Right ventricle myocardium inferior (tissue), 1 donor: ENCODE results near the gene ABCA13. TPM values are rescaled to one million over a fixed set of nuclear protein-coding genes. Genes with fewer than 3 reads are reported as not detected.

Experiments used
- ATAC-seq: fragments of 200-7000 bp; cut with Tn5 transposase; one replicate; pipeline ENCODE4 v1.9.1; 2020; ENCODE audit warnings: mild to moderate bottlenecking, moderate library complexity
- DNase-seq: peaks from one replicate; pipeline ENCODE4 v3.0.0; 2021; ENCODE audit errors: missing footprints
- intact Hi-C: fragments of 100-400 bp; cut with DNase I; formaldehyde crosslinking; loops from one replicate; pipeline ENCODE4 v1.11.0; 2022
- total RNA-seq: library from RNA; stranded (reverse); fragmentation: NEBNext Ultra II Directional; extraction: Animal tissue kit (Norgen Biotek cat#: 25700); gene quantifications from one replicate; pipeline ENCODE4 v1.2.1, GENCODE V29; 2021
- donor health status: DM: no; HTN: yes; CAD: no; lungs with severe emphysema.

The ABCA13 gene
- total RNA-seq, 1 donor from 2014 or later = not detected

- intact Hi-C loops = no loop called here
- no peak for ATAC-seq
- no peak for DNase-seq
Measured at GRCh38 chr7:48441848-48442492, 270.7 kb downstream of the ABCA13 start.

DNA sequence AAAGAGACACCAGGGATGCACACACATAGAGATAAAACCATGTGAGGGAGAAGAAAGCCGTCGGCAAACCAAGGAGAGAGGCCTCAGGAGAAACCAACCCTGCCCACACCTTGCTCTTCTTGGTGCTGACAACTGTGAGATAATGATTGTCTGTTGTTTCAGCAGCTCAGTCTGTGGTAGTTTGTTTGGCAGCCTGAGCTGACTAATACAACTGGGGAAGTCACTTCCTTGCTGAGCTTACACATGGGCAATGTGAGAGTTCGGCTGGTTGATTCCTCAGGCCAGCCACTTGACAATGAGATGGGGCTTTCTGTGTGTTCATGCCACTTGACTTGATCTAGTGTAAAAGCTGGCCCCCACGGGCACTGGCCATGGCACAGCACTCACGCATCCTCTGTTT lies 271.8 kb downstream of the ABCA13 start:
- ATAC-seq (no peak), DNase-seq (no peak)
- intact Hi-C loops = no loop called here

GRCh38 chr7:48446721-48447120 lies 275.5 kb downstream of the ABCA13 start:
- ATAC-seq = no peak
- intact Hi-C loops = no loop called here
- no peak for DNase-seq

GRCh38 chr7:48452218-48452617 lies 281.0 kb downstream of the ABCA13 start:
- no peak for ATAC-seq

GRCh38 chr7:48454750-48455192 lies 283.5 kb downstream of the ABCA13 start:
- intact Hi-C loops = no loop called here

More at GRCh38 chr7:48452218-48452617, 281.0 kb downstream of the ABCA13 start:
- no peak for DNase-seq
- intact Hi-C loops = no loop called here

DNA sequence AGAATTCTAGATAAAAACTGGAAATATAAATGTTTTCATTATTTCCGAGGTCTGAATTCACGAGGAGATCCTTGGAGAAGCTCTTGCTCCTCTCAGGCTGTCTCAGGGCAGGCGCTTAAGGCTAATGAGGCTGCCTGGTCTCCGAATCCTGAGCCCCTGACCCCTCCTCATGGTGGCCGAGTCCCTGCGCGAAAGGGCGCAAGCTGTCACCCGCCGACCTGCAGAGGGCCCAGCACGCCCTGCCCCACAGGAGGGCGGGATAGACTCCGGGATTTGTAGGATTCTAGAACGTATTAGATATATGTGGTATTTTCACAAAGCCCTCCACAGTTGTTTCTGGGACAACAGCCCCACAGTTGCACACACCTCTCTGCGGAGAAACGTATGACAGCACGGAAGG lies 284.1 kb downstream of the ABCA13 start:
- ATAC-seq (no peak), DNase-seq (no peak)
- intact Hi-C loops = no loop called here

More at GRCh38 chr7:48454750-48455192, 283.5 kb downstream of the ABCA13 start:
- no peak for DNase-seq
- ATAC-seq = peak; percentile 63

DNA sequence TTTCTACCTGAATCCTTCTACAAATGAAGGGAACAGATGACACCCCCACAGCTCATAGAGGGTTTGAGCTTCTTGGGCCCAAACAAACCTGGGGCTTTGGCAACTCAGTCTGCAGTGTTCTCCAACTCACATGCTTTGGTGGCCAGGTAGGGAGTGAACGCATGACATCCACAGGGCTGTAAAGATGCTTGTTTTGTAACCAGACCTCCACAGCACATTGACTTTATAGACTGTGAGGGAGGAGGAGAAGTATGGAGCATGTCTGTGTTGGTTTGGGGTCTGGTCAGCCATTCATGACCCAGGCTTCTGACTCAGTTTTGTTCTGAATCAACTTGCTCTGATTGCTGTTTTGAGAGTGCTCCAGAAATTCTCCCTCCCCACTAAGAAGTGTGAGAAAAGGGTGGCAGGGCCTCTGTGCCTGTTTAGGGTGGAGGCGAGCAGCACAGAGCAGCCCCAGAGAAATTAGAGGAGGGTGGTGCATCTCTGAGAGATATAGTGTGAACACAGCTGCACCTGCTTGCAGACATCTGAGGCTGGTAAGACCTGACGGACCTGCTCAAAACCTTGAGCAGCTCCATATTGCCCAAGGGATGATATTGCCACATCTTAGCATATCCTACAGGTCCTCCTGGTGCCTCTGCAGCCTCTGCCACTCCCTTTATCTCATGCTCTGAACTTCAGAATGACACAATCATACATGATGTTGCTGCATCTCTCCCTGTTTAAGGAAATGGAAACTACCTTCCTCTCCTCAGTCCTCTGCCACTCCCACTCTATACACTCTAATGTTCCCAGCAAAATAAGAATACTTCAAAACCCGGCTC lies 287.7 kb downstream of the ABCA13 start:
- DNase-seq (no peak), ATAC-seq (no peak)
- intact Hi-C loops = no loop called here

DNA sequence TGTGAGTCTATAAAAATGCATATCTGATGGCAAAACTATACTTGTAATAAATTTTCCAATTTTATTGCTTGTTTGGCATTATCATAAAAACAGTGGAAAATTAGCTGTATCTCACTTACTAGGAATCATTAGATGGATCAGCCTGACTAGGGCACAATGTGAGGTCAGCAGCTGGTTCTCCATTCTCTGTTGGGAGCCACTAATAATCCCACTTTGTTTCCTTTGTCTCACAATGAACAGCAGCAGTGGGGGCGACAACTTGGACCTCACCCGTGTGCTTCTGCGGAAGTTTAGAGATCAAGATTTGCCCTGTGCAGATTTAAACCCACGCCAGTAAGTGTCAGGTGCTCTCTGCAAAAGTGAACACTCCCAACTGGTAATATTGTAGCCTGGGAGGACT lies 295.5 kb downstream of the ABCA13 start:
- ATAC-seq (no peak), DNase-seq (no peak)
- intact Hi-C loops = no loop called here

DNA sequence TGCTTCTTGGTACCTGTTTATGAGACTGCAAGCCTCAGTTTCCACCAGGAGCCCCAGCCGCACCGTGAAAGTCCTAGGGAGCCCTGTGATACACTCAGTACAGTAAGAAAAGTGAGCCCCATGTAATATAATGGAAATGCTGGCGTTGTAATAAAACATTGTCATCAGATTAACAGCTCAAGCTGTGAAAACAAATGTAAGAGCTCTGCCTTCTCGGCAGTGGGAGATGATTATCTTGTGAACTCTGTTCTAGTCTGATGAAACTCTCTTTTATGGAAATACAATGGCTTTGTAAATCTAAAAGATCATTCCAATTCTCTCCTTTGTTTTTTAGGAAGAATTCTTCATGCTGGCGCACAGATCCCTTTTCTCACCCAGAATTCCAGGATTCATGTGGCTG lies 299.9 kb downstream of the ABCA13 start:
- ATAC-seq (no peak), DNase-seq (no peak)
- intact Hi-C loops = no loop called here

- no peak for DNase-seq
- intact Hi-C loops = no loop called here
- no peak for ATAC-seq
Measured at GRCh38 chr7:48472640-48473039, 301.4 kb downstream of the ABCA13 start.

GRCh38 chr7:48473205-48473865 lies 302.1 kb downstream of the ABCA13 start:
- intact Hi-C loops = no loop called here
- no peak for DNase-seq
- no peak for ATAC-seq

DNA sequence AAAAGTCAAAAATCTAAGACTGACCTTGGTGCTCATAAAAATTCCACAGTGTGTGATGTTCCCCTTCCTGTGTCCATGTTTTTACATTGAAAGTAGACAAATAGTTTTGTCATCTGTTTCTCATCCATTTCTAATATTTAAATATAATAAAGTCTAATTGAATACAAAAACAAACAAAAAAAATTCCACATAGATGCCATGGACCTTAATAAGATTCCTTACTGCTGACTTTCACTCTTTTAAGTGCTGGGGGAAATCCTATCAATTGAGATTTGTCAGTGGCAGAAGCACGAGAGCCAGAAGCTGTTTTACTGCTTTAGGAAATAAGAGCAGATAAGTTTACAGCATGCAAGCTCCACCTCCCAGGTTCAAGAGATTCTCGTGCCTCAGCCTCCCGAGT lies 310.0 kb downstream of the ABCA13 start:
- no peak for ATAC-seq
- DNase-seq = no peak
- intact Hi-C loops = no loop called here

DNA sequence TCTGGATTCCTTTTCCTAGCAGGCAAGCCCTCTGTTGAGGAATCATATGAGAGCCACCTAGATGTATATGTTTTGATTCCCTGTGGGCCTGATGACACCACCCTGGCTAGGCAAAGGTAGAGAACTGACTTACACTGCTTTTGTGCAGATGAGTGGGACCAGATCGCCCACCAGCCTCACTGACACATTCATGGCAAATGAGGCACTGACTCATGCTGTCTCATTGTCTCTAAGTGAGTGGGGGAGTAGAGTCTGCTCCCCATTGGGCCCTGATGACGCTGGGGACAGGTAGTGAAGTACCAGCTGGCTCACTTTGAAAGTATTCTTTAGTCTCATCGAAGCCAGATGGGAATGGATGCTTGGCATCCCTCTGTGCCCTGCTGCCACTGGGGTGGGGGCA lies 326.3 kb downstream of the ABCA13 start:
- DNase-seq (no peak), ATAC-seq (no peak)
- intact Hi-C loops = no loop called here

GRCh38 chr7:48502021-48502420 lies 330.8 kb downstream of the ABCA13 start:
- intact Hi-C loops = no loop called here
- ATAC-seq = no peak

GRCh38 chr7:48505051-48505450 lies 333.8 kb downstream of the ABCA13 start:
- ATAC-seq = no peak
- intact Hi-C loops = no loop called here
- no peak for DNase-seq

More at GRCh38 chr7:48502021-48502420, 330.8 kb downstream of the ABCA13 start:
- DNase-seq = no peak

DNA sequence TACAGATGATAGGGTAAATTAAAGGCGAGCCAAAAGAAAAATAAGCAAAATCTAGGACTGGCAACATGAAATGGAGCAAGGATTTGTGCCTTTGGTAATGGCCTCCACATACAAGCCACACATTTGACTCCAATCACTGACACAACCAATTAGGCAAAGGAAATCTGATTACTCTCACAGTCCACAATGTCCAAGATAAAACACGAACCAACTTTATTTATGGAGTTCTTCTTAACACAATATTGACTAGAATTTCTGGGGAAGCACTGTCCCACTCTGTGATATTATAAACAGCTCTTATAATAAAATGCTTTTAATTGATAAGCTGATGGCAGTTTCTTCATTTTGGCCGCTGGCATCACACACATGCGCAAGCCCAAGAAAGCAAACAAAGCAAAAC lies 334.2 kb downstream of the ABCA13 start:
- no peak for ATAC-seq
- intact Hi-C loops = no loop called here
- no peak for DNase-seq

- DNase-seq = no peak
- no peak for ATAC-seq
- intact Hi-C loops = no loop called here
Measured at GRCh38 chr7:48506569-48506968, 335.3 kb downstream of the ABCA13 start.

- ATAC-seq (no peak), DNase-seq (no peak)
- intact Hi-C loops = no loop called here
Measured at GRCh38 chr7:48511080-48511479, 339.8 kb downstream of the ABCA13 start.

DNA sequence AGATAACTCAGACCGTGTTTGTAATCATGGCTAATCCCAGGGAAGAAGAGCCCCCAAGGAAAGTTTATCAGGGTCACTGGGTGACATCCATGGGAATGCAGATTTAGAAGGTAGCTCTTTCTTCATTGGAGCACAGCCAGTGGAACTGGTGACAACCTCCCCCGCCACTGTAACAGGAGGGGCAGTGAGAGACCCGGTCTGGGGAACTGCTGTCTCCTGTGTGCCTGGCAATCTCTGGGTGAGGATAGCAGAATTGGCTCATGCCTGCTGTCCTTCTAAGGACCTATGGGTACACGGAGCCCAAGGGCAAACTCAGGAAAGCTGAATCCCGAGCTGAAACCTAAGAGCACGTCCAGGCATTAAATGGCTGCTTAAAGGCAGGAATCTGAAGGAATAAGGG lies 341.6 kb downstream of the ABCA13 start:
- intact Hi-C loops = no loop called here
- DNase-seq = no peak
- ATAC-seq = no peak

- ATAC-seq (no peak), DNase-seq (no peak)
- intact Hi-C loops = no loop called here
Measured at GRCh38 chr7:48515171-48515570, 343.9 kb downstream of the ABCA13 start.
